Measurements from ENCODE around the gene PRR13.

- TF ChIP-seq CTCF (IDR thresholded peaks at IDR 0.05), result no peak
- TF ChIP-seq POLR2A (IDR thresholded peaks at IDR 0.05), result no peak
Observed at GRCh38 chr12:53468282-53468681, 26.7 kb downstream of the PRR13 start.

Measured in Peyer's patch (tissue), 4 donors.